Measurements from ENCODE around the gene VPS41. TPM values are rescaled to one million over a fixed set of nuclear protein-coding genes. Genes with fewer than 3 reads are reported as not detected.

VPS41 gene
- polyA plus RNA-seq, 3 donors, result 12.7 to 62.2 (median 56.7) TPM

GRCh38 chr7:38817526-38817925 lies 91.5 kb downstream of the VPS41 start:
- Histone ChIP-seq H3K27me3 (ENCODE audit: control insufficient read depth in 2 of 2, insufficient read depth in 2 of 2, low read length in 2 of 2) (no peaks in the 10 kb centered on the region), H3K79me2 (ENCODE audit: insufficient read depth, low read length) (no peaks in the 10 kb centered on the region), H4K20me1 (ENCODE audit: insufficient read depth, low read length) (no peaks in the 10 kb centered on the region), H3K27ac (ENCODE audit: low read depth in 1 of 2, low read length in 2 of 2) (no peak overlapping the region), H3K4me2 (replicated peaks; ENCODE audit: extremely low read depth, low read length, poor library complexity, severe bottlenecking) (no peak overlapping the region), H3K9me3 (replicated peaks in 1 of 2; ENCODE audit: control insufficient read depth in 1 of 2, insufficient read depth in 1 of 2, low read length in 2 of 2) (no peaks in the 10 kb centered on the region), H2AFZ (ENCODE audit: insufficient read depth, low read depth, low read length, poor library complexity, severe bottlenecking) (no peak overlapping the region), H3K9ac (ENCODE audit: insufficient read depth, low read length, poor library complexity, severe bottlenecking) (no peak overlapping the region), H3K36me3 (replicated peaks in 1 of 2; ENCODE audit: control insufficient read depth in 1 of 2, insufficient read depth in 2 of 2, low read length in 2 of 2) (peaks cover 16 to 65% of the 10 kb centered on the region in 2 donors), H3K4me1 (ENCODE audit: control insufficient read depth in 1 of 2, insufficient read depth in 2 of 2, low read length in 2 of 2) (no peaks in the 10 kb centered on the region), H3K4me3 (replicated peaks in 1 of 3; ENCODE audit: low read depth in 2 of 3, low read length in 3 of 3) (no peak overlapping the region)
- H3K27ac Mint-ChIP-seq, result no peak overlapping the region
- no peak for TF ChIP-seq CTCF (IDR thresholded peaks at IDR 0.05)
- DNase-seq, result no peak
- H3K4me3 Mint-ChIP-seq, result no peak overlapping the region
- H3K27me3 Mint-ChIP-seq (ENCODE audit: low read depth in 3 of 3), result no peaks in the 10 kb centered on the region
- intact Hi-C loops (cut with micrococcal nuclease), result no loop called here
- WGBS (ENCODE audit: insufficient coverage), result 100% methylated on average over 3 of the region's 7 CpGs
- peaks cover 0 to 2% (median 0%) of the 10 kb centered on the region in 7 donors for H3K9me3 Mint-ChIP-seq
- peaks cover 21 to 45% of the 10 kb centered on the region in 2 donors for H3K36me3 Mint-ChIP-seq
- no peaks in the 10 kb centered on the region for H3K4me1 Mint-ChIP-seq

DNA sequence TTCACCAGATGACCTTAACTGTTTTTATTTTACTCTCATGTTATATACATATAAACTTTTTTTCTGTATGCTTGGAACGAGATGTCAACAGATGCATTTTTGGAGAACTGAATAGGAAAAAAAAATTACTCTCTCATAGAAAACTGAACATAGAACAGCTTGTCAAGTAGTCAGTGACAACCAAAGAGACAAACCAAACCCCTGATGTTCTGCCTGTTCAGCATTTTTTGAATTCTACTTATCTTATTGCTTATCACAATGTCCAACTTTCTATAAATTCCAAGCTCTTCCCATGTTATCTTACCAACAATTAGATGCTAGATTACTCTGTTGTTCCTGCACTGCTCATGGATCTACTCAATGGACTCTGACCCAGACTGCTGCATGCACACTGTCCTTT lies 95.2 kb downstream of the VPS41 start:
- DNase-seq, result no peak
- peaks cover 24 to 45% of the 10 kb centered on the region in 2 donors for H3K36me3 Mint-ChIP-seq
- H3K27ac Mint-ChIP-seq, result no peak overlapping the region
- no CpG with 5 or more reads among the region's 1 CpG for WGBS (ENCODE audit: insufficient coverage)
- peaks cover 16 to 50% of the 10 kb centered on the region in 2 donors for H3K36me3 ChIP-seq (replicated peaks in 1 of 2; ENCODE audit: control insufficient read depth in 1 of 2, insufficient read depth in 2 of 2, low read length in 2 of 2)
- no peak overlapping the region for H2AFZ ChIP-seq (ENCODE audit: insufficient read depth, low read depth, low read length, poor library complexity, severe bottlenecking)
- H3K4me1 ChIP-seq (ENCODE audit: control insufficient read depth in 1 of 2, insufficient read depth in 2 of 2, low read length in 2 of 2), result no peaks in the 10 kb centered on the region
- H3K9me3 ChIP-seq (replicated peaks in 1 of 2; ENCODE audit: control insufficient read depth in 1 of 2, insufficient read depth in 1 of 2, low read length in 2 of 2), result no peaks in the 10 kb centered on the region
- H3K9ac ChIP-seq (ENCODE audit: insufficient read depth, low read length, poor library complexity, severe bottlenecking), result no peak overlapping the region
- H4K20me1 ChIP-seq (ENCODE audit: insufficient read depth, low read length), result no peaks in the 10 kb centered on the region
- H3K27ac ChIP-seq (ENCODE audit: low read depth in 1 of 2, low read length in 2 of 2), result no peak overlapping the region
- H3K27me3 ChIP-seq (ENCODE audit: control insufficient read depth in 2 of 2, insufficient read depth in 2 of 2, low read length in 2 of 2), result no peaks in the 10 kb centered on the region
- H3K4me3 Mint-ChIP-seq, result no peak overlapping the region
- no peak overlapping the region for H3K4me3 ChIP-seq (replicated peaks in 1 of 3; ENCODE audit: low read depth in 2 of 3, low read length in 3 of 3)
- no peaks in the 10 kb centered on the region for H3K27me3 Mint-ChIP-seq (ENCODE audit: low read depth in 3 of 3)
- TF ChIP-seq CTCF (IDR thresholded peaks at IDR 0.05), result no peak
- H3K4me1 Mint-ChIP-seq, result no peaks in the 10 kb centered on the region
- H3K4me2 ChIP-seq (replicated peaks; ENCODE audit: extremely low read depth, low read length, poor library complexity, severe bottlenecking), result no peak overlapping the region
- peaks cover 0 to 2% (median 0%) of the 10 kb centered on the region in 7 donors for H3K9me3 Mint-ChIP-seq
- H3K79me2 ChIP-seq (ENCODE audit: insufficient read depth, low read length), result no peaks in the 10 kb centered on the region
- intact Hi-C loops (cut with micrococcal nuclease), result no loop called here

All from CD14-positive monocyte (primary cell).